H1 (cell line): ENCODE data around the gene GRID1. TPM values are rescaled to one million over a fixed set of nuclear protein-coding genes. Genes with fewer than 3 reads are reported as not detected.

Source experiments
- CTCF ChIA-PET: fragments of 300-600 bp; sonication (Branson Sonifier 250); formaldehyde crosslinking; loops from one replicate; lab custom pipeline; 2021; ENCODE audit not compliant: partially characterized antibody; lab: Charles Lee
- POLR2A ChIA-PET: fragments of 300-600 bp; sonication (Branson Sonifier 250); formaldehyde crosslinking; loops from one replicate; lab custom pipeline; 2021; ENCODE audit warnings: inconsistent platforms; ENCODE audit not compliant: partially characterized antibody; lab: Charles Lee
- DNase-seq, 2 experiments: peaks; one replicate each; pipeline versions ENCODE4 v3.0.0 to v3.0.0-alpha.2; 2010 to 2022; ENCODE audit warnings: low spot score in 2 of 2, low read depth in 1 of 2, mixed read lengths in 1 of 2
- FAIRE-seq: peaks from 2 replicates; lab custom pipeline; 2011; peaks lifted over from hg19 to GRCh38; lab: Jason Lieb, UNC
- H2AFZ ChIP-seq: 2 replicates; pipeline ENCODE4 v1.8.1; 2012; ENCODE audit warnings: low read length, inconsistent platforms
- H2AK5ac ChIP-seq: 2 replicates; pipeline ENCODE4 v1.6.1; 2013; ENCODE audit warnings: low read depth, low read length
- H2BK120ac ChIP-seq: replicated peaks from 2 replicates; pipeline ENCODE3; 2013; ENCODE audit warnings: low read depth, low read length, inconsistent platforms
- H2BK12ac ChIP-seq: 2 replicates; pipeline ENCODE4 v1.6.1; 2013; ENCODE audit warnings: low read depth, low read length
- H2BK15ac ChIP-seq: 2 replicates; pipeline ENCODE4 v1.6.1; 2013; ENCODE audit warnings: low read length
- H2BK20ac ChIP-seq: 2 replicates; pipeline ENCODE4 v1.6.1; 2013; ENCODE audit warnings: low read length
- H2BK5ac ChIP-seq: 2 replicates; pipeline ENCODE4 v1.6.1; 2013; ENCODE audit warnings: low read depth, low read length
- H3K14ac ChIP-seq: 2 replicates; pipeline ENCODE4 v1.6.1; 2013; ENCODE audit warnings: inconsistent platforms; ENCODE audit not compliant: insufficient read length
- H3K18ac ChIP-seq: 2 replicates; pipeline ENCODE4 v1.6.1; 2013; ENCODE audit warnings: low read length; ENCODE audit errors: extremely low read depth
- H3K23ac ChIP-seq: 2 replicates; pipeline ENCODE4 v1.6.1; 2013; ENCODE audit warnings: inconsistent platforms; ENCODE audit not compliant: insufficient read length
- H3K23me2 ChIP-seq: 2 replicates; pipeline ENCODE4 v1.6.1; 2013; ENCODE audit warnings: low read depth, low read length
- H3K27ac ChIP-seq: 2 replicates; pipeline ENCODE4 v1.6.1; 2011; ENCODE audit warnings: low read depth, low read length, inconsistent platforms
- H3K27me3 ChIP-seq, 4 experiments: replicated peaks in 1 of 4; 1 replicate in 1 of 4; 2 replicates in 3 of 4; pipeline versions ENCODE4 v1.6.1 to v1.8.1; 2011 to 2013; ENCODE audit warnings: low read length in 3 of 4, mild to moderate bottlenecking in 3 of 4, inconsistent platforms in 2 of 4, mixed read lengths in 2 of 4, moderate library complexity in 1 of 4; ENCODE audit not compliant: control insufficient read depth in 3 of 4, insufficient read depth in 3 of 4; ENCODE audit errors: extremely low read depth in 1 of 4
- H3K36me3 ChIP-seq, 4 experiments: 2 replicates each; pipeline versions ENCODE4 v1.6.1 to v1.8.1; 2011 to 2013; ENCODE audit warnings: mild to moderate bottlenecking in 4 of 4, low read length in 3 of 4, moderate library complexity in 2 of 4, control low read depth in 1 of 4, inconsistent platforms in 1 of 4; ENCODE audit not compliant: insufficient read depth in 4 of 4, control insufficient read depth in 2 of 4
- H3K4ac ChIP-seq: replicated peaks from 2 replicates; pipeline ENCODE3; 2013; ENCODE audit warnings: low read length, low read depth, mixed read lengths, inconsistent platforms; ENCODE audit not compliant: insufficient read length
- H3K4me1 ChIP-seq, 4 experiments: replicated peaks in 1 of 4; 1 replicate in 1 of 4; 2 replicates in 3 of 4; pipeline versions ENCODE4 v1.6.1 to v1.8.1; 2011 to 2013; ENCODE audit warnings: low read length in 3 of 4, inconsistent platforms in 2 of 4, mixed read lengths in 1 of 4; ENCODE audit not compliant: insufficient read depth in 4 of 4, control insufficient read depth in 3 of 4
- H3K4me2 ChIP-seq, 2 experiments: 2 replicates each; pipeline versions ENCODE4 v1.6.1 to v1.8.1; 2011 to 2013; ENCODE audit warnings: low read depth in 2 of 2, low read length in 2 of 2, control low read depth in 1 of 2, inconsistent platforms in 1 of 2, mild to moderate bottlenecking in 1 of 2; ENCODE audit not compliant: insufficient read depth in 1 of 2
- H3K4me3 ChIP-seq, 4 experiments: fragments of 200-600, 300-600 bp in 1 of 4; sonication (generic), shearing (Covaris generic), sonication (Bioruptor Twin) in 1 of 4; 2 replicates each; pipeline versions ENCODE4 v1.5.1 to v1.8.1; 2011 to 2016; ENCODE audit warnings: low read length in 4 of 4, low read depth in 3 of 4, control low read depth in 2 of 4, inconsistent platforms in 2 of 4, mild to moderate bottlenecking in 2 of 4, mixed read lengths in 1 of 4, moderate library complexity in 1 of 4; ENCODE audit not compliant: insufficient read depth in 2 of 4; ENCODE audit errors: extremely low read depth in 1 of 4
- H3K56ac ChIP-seq: replicated peaks from 2 replicates; pipeline ENCODE3; 2013; ENCODE audit warnings: low read depth, mild to moderate bottlenecking, mixed read lengths, low read length, inconsistent platforms; ENCODE audit not compliant: insufficient read length
- H3K79me1 ChIP-seq: 2 replicates; pipeline ENCODE4 v1.6.1; 2013; ENCODE audit warnings: low read depth, low read length, control low read depth
- H3K79me2 ChIP-seq, 2 experiments: 2 replicates each; pipeline versions ENCODE4 v1.6.1 to v1.8.1; 2012 to 2013; ENCODE audit warnings: low read length in 2 of 2, mild to moderate bottlenecking in 2 of 2, inconsistent platforms in 1 of 2; ENCODE audit not compliant: insufficient read depth in 2 of 2, control insufficient read depth in 1 of 2
- H3K9ac ChIP-seq, 4 experiments: replicated peaks in 1 of 4; 1 replicate in 1 of 4; 2 replicates in 3 of 4; pipeline versions ENCODE4 v1.6.1 to v1.8.1; 2011 to 2013; ENCODE audit warnings: low read depth in 3 of 4, low read length in 3 of 4, control low read depth in 2 of 4, mild to moderate bottlenecking in 2 of 4, moderate library complexity in 2 of 4, inconsistent platforms in 1 of 4; ENCODE audit errors: extremely low read depth in 1 of 4
- H3K9me3 ChIP-seq, 2 experiments: 2 replicates each; pipeline versions ENCODE4 v1.6.1 to v1.8.1; 2012 to 2013; ENCODE audit warnings: mild to moderate bottlenecking in 2 of 2, moderate library complexity in 2 of 2, control low read depth in 1 of 2, inconsistent platforms in 1 of 2, low read depth in 1 of 2, low read length in 1 of 2, mixed read lengths in 1 of 2; ENCODE audit not compliant: insufficient read depth in 2 of 2
- H4K20me1 ChIP-seq, 2 experiments: replicated peaks in 1 of 2; 2 replicates each; pipeline versions ENCODE3 to v1.8.1; 2011 to 2013; ENCODE audit warnings: inconsistent platforms in 2 of 2, low read length in 2 of 2, mild to moderate bottlenecking in 1 of 2; ENCODE audit not compliant: insufficient read depth in 2 of 2, control insufficient read depth in 1 of 2
- H4K5ac ChIP-seq: 2 replicates; pipeline ENCODE4 v1.6.1; 2013; ENCODE audit warnings: low read length, low read depth, mixed read lengths, inconsistent platforms; ENCODE audit not compliant: insufficient read length
- H4K8ac ChIP-seq: 2 replicates; pipeline ENCODE4 v1.8.0; 2013; ENCODE audit warnings: mild to moderate bottlenecking, moderate library complexity, low read length, inconsistent platforms; ENCODE audit not compliant: insufficient read depth; ENCODE audit errors: extremely low read depth
- H4K91ac ChIP-seq: replicated peaks from 2 replicates; pipeline ENCODE3; 2013; ENCODE audit warnings: low read length, mixed read lengths, inconsistent platforms; ENCODE audit not compliant: insufficient read length
- CBX8 ChIP-seq: fragments of 300-800, 300-1000 bp; sonication (generic); IDR thresholded peaks from 2 replicates; pipeline ENCODE4 v1.7.1; 2016; ENCODE audit warnings: low read depth, low read length, borderline replicate concordance
- CREB1 ChIP-seq: IDR thresholded peaks from 2 replicates; pipeline ENCODE4 v1.6.1; 2012; ENCODE audit warnings: inconsistent platforms
- GABPA ChIP-seq: IDR thresholded peaks from 2 replicates; pipeline ENCODE4 v1.6.1; 2011; ENCODE audit warnings: mild to moderate bottlenecking, low read length, moderate library complexity, borderline replicate concordance; ENCODE audit not compliant: insufficient read depth
- SRF ChIP-seq: IDR thresholded peaks from 2 replicates; pipeline ENCODE4 v1.6.1; 2011; ENCODE audit warnings: mild to moderate bottlenecking, low read depth, low read length, moderate library complexity
- WGBS, 2 experiments: shearing (Covaris generic) in 1 of 2; methylation state at CpG; one replicate each; pipeline versions ENCODE4 v1.1.6 to v1.1.7; 2013 to 2015; ENCODE audit warnings: low lambda C conversion rate in 2 of 2, mixed read lengths in 2 of 2, inconsistent platforms in 1 of 2, low coverage in 1 of 2, missing lambda C conversion rate in 1 of 2; ENCODE audit not compliant: insufficient replicate concordance in 2 of 2, insufficient coverage in 1 of 2, insufficient read length in 1 of 2; ENCODE audit errors: extremely low coverage in 1 of 2, missing lambda C conversion rate in 1 of 2; 5-methylcytosine and 5-hydroxymethylcytosine counted together
- polyA plus RNA-seq, 7 experiments: library from polyadenylated mRNA; depleted of rRNA in 3 of 7; stranded (reverse) in 5 of 7; unstranded in 2 of 7; fragments of >200 nt in 5 of 7; fragments of 200-250 nt in 2 of 7; gene quantifications; 1 replicate in 5 of 7; 2 replicates in 1 of 7; 4 replicates in 1 of 7; pipeline versions ENCODE4 v1.2.1 to v1.2.3, GENCODE V29; 2011 to 2013; ENCODE audit warnings: missing spikeins in 2 of 7, mixed read lengths in 2 of 7
- total RNA-seq: library from RNA; stranded (reverse); fragmentation: NEBNext Ultra II Directional; extraction: Animal tissue kit (Norgen Biotek cat#: 25700); gene quantifications from 2 replicates; pipeline ENCODE4 v1.2.1, GENCODE V29; 2021

The GRID1 gene
- total and polyA plus RNA-seq, 2 of the 8 experiments (the other 6 are each of a cell fraction or from before 2014, with no cell fraction given), result 0.22 to 0.30 TPM

DNA sequence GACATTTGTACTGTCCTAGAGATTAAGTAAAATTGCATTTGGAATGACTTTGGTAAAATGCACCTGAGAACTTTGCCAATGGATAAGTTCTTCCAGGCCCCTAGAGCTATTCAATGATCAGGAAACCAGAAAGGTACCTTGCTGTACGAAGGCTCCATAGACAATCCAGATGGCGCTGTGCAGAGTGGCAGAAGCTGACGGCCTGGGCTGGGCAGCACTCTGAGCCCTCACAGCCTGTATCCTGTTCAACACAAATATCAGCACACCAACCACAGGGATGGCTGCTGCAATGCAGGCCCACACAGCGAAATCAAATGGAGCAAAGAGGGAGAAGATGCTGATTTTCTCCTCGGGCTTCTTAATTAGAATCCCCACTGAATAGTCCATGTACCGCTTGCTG, 642.4 kb downstream of the GRID1 start:
- ChIA-PET CTCF (interaction anchor here (0.6 to 1.2 kb wide), 4 partner anchors 9 to 383 kb away, joined by 3 read pairs; no protein-coding TSS in a partner anchor), POLR2A (no interaction called here)
- no peaks in the 10 kb centered on the region for H3K27me3 ChIP-seq

More for the DNA sequence above, 642.4 kb downstream of the GRID1 start:
- TF ChIP-seq CBX8, result no peak
- TF ChIP-seq GABPA, result no peak
- TF ChIP-seq CREB1, result no peak
- TF ChIP-seq SRF, result no peak
- WGBS, 2 experiments, result 95% methylated on average over 6 of the region's 6 CpGs; no CpG with 5 or more reads in 1 of the 2 experiments
- DNase-seq, result no peak
- no peak overlapping the region for H2BK12ac ChIP-seq
- H3K9me3 ChIP-seq, result no peaks in the 10 kb centered on the region; a peak in 1 of 4 replicates
- no peak overlapping the region for H4K5ac ChIP-seq
- H2AK5ac ChIP-seq, result no peak overlapping the region
- no peak overlapping the region for H3K9ac ChIP-seq
- no peak overlapping the region for H2BK15ac ChIP-seq
- no peak overlapping the region for H2BK20ac ChIP-seq
- H3K79me2 ChIP-seq, result no peaks in the 10 kb centered on the region
- no peak overlapping the region for H3K56ac ChIP-seq
- no peak overlapping the region for H2BK120ac ChIP-seq
- no peak overlapping the region for H2BK5ac ChIP-seq
- H3K18ac ChIP-seq, result no peak overlapping the region
- no peak overlapping the region for H3K4me3 ChIP-seq
- no peaks in the 10 kb centered on the region; a peak in 1 of 7 replicates for H3K4me1 ChIP-seq
- no peak overlapping the region for H4K91ac ChIP-seq
- H4K8ac ChIP-seq, result no peak overlapping the region
- FAIRE-seq, result no peak
- no peaks in the 10 kb centered on the region for H3K23me2 ChIP-seq
- no peaks in the 10 kb centered on the region for H3K36me3 ChIP-seq
- no peaks in the 10 kb centered on the region for H3K79me1 ChIP-seq
- H2AFZ ChIP-seq, result no peak overlapping the region
- no peak overlapping the region for H3K23ac ChIP-seq
- H3K4me2 ChIP-seq, result no peak overlapping the region
- H4K20me1 ChIP-seq, result no peaks in the 10 kb centered on the region
- no peak overlapping the region for H3K4ac ChIP-seq
- H3K14ac ChIP-seq, result no peak overlapping the region
- no peak overlapping the region for H3K27ac ChIP-seq
